ENCODE results near the gene MVD.

Gene MVD, protein sequence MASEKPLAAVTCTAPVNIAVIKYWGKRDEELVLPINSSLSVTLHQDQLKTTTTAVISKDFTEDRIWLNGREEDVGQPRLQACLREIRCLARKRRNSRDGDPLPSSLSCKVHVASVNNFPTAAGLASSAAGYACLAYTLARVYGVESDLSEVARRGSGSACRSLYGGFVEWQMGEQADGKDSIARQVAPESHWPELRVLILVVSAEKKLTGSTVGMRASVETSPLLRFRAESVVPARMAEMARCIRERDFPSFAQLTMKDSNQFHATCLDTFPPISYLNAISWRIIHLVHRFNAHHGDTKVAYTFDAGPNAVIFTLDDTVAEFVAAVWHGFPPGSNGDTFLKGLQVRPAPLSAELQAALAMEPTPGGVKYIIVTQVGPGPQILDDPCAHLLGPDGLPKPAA

DNA sequence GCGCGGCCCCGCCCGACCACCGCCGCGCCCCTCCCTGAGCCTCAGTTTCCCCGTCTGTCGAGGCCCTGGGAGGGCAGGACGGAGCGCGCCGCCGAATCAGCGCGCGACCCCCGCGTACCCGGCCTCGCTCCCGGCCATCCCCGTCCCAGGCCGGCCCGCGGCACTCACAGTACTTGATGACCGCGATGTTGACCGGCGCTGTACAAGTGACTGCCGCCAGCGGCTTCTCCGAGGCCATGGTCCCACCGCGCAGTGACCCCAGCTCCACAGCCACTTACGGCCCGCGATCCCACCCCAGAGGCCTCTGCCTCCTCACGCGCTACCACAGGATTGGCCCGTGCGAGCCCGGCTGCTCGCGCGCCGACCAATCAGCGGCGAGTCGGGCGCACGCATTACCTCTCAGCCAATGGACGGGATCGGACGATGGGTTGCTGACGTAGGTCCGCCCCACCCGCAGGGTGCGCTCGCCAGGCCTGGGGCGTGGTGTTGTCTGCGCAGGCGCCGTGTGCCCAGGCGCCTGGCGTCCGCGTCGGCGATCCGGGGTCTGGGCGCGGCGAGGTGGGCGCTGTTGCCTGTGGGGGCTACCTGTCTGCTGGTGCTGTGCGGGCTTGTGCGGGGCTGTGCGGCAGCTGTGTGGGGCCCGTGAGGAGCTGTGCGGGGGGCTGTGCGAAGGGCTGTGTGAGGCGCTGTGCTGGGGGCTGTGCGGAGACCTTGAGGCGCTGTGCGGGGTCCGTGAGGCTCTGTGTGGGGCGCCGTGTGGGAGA, at the start of gene MVD:
TSS of gene MVD (minus strand) at position 249 of the 764 bp plus-strand sequence. CDS start at position 238, 11 bp downstream.
- peak; percentile 100 for DNase-seq (ENCODE audit: low spot score)

GRCh38 chr16:88712362-88712979, 49.6 kb upstream of the MVD start:
- DNase-seq (ENCODE audit: low spot score) = no peak

- DNase-seq (ENCODE audit: low spot score) = no peak
These were observed 49.0 kb upstream of the MVD start for GRCh38 chr16:88711750-88712340.

GRCh38 chr16:88710556-88710955, 47.7 kb upstream of the MVD start:
- no peak for DNase-seq (ENCODE audit: low spot score)

DNA sequence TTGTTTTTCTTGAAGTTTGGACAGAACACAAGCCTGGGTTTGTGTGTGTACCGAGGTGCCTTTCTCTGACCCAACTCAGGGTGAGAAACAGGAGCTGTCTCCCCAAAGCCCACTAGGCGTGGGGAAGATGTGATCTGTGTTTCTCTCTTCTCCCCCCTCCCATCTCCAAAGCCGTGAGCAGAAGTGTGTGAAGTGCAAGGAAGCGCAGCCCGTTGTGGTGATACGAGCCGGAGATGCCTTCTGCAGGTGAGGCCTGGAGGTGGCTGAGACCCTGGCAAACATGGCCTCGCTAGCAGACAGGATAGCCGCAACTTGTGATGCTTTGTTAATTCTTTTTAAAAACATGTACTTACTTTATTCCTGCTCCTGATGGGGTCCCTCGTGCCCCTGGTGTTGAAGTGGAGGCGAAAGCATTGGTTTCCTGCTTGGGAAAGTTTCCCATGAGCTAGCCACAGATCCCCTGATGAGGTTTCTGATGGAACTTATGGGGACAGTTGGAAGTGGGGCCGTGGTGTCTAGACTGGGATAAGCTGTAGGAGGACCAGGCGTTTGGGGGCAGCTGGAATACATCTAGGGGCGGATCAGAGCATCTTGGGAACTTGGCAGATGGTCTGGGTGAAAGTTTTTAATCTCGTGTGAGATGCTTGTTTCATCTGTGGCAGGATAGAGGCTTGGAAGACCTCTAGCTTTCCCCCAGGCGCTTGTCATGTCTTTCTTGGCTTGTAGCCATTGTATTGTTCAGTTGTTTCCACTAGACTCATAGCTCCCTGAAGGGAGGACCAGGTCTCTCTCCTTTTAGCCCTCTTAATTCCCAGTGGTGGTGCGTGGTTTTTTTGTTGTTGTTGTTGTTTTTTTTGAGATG, 44.3 kb upstream of the MVD start:
- DNase-seq (ENCODE audit: low spot score) = no peak

- DNase-seq (ENCODE audit: low spot score) = peak; percentile 98
These were observed 43.5 kb upstream of the MVD start, which contains the start of the genes CTU2 and RNF166 for GRCh38 chr16:88706229-88706964. Gene CTU2 (plus strand): TSS chr16:88706503. CDS start chr16:88706531, 28 bp downstream. Gene RNF166 (minus strand): TSS chr16:88706408. CDS start chr16:88706325, 83 bp downstream.

- peak; percentile 47 for DNase-seq (ENCODE audit: low spot score)
These were observed 42.9 kb upstream of the MVD start for GRCh38 chr16:88705801-88706228.

- DNase-seq (ENCODE audit: low spot score) = peak; percentile 47
These were observed 42.3 kb upstream of the MVD start for GRCh38 chr16:88705076-88705684.

- no peak for DNase-seq (ENCODE audit: low spot score)
These were observed 40.8 kb upstream of the MVD start for GRCh38 chr16:88703486-88704309.

DNA sequence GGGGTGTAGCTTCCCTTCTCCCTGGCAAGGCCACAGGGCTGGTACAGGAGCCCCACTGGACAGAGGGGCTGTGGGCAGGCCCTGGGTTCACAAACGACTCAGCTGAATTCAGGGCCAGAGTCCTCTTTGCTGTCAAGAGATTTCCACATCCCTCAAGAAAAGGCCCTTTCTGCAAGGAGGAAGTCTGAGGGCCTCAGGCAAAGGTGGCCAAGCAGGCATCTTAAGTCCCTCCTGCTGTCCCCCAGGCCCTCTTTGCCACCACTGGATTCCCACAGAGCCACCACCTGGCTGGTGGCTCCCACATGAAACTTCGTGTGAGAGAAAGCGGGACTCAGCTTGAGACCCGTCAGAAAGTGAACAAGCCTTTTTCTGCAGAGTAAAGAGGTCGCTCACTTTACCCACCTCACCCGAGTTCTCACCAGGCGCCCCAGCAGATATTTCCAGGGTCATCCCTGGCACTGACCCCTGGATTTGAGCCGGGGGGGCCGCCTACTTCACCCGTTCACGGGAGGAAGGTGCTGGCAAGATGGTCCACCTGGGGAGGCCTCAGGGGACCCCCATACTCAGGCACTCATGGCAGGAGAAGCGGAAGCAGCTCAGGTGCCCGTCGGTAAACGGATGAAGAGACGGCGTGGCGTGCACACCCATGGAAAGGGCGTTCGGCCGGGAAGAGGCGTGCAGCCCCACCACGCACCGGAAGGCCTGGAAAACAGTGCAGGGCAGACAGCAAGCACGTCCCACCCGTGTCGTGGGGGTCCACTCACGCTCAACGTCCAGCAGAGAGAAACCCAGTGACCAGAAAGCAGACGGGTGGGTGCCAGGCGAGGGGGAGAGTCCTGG, 39.7 kb upstream of the MVD start:
- DNase-seq (ENCODE audit: low spot score) = no peak

DNA sequence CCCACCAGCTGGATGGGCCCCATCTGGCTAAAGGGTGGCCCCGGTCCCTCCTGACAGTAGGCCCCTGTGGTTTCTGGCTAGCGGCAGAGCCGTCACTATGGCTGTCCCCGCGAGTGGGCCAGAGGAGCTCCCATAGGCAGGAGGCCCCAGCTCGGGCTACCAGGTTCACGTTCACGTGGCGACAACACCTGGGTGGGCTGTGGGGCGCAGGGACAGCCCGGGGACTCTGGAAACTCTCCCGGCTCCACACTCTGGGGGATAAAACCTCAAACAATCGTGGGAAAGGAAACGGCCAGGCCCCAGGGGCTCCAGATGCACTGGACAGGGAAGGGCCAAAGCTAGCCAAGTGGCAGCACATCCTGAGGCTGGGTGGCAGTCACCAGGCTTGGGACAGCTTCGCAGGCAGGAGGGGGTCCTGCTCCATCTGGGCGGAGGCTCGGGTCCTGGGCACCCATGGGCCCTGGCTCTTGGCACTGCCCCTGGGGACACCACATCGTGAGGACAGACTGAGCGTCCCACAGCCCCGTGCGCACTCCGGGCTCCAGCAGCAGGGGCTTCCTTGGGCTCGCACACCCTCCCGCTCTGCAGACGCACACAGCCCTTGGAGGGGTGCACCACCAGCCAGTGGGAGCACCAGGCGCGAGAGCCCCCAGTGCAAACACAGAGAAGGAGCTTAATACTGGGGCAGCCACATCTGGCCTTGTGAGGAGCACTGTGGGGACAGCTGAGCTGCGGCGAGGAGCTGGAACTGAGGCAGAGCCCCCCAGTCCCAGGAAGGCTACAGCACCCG, 38.9 kb upstream of the MVD start:
- no peak for DNase-seq (ENCODE audit: low spot score)

- peak; percentile 92 for DNase-seq (ENCODE audit: low spot score)
These were observed 38.0 kb upstream of the MVD start for GRCh38 chr16:88700636-88701482.

DNA sequence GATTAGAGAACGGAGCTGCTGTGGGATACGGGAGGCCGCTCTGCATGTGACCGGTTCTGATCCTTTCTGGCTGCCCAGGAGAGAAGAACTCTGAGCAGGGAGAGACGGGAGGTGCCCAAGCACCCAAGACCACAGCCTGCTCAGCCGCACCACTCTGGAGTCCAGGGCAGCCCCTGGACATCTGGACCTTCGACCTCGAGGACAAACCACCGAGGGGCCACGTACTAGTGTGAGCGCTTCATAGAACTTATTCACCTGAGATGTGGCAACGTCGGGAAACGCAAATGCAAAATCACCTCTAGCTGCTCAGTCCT, 37.4 kb upstream of the MVD start:
- no peak for DNase-seq (ENCODE audit: low spot score)

DNA sequence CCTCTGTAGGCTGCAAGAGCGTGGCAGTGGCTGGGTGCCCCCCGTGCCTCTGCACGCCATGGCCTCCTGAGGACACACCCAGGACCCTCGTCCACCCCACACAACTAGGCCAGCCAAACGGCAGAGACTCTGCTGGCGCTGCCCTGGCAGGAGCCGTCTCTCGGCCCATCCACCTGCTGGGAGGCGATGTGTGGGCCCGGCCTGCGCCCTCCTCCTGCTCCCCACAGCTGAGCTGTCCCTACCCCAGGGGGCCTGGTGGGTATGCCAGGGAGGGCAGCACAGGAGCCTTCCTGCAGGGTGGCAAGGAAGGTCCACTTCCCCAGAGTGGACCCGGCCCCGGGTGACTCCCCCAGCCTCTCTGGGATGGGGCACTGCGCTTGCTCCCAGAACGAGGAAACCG, 36.3 kb upstream of the MVD start:
- DNase-seq (ENCODE audit: low spot score) = no peak

GRCh38 chr16:88698646-88699045, 35.8 kb upstream of the MVD start:
- no peak for DNase-seq (ENCODE audit: low spot score)

DNA sequence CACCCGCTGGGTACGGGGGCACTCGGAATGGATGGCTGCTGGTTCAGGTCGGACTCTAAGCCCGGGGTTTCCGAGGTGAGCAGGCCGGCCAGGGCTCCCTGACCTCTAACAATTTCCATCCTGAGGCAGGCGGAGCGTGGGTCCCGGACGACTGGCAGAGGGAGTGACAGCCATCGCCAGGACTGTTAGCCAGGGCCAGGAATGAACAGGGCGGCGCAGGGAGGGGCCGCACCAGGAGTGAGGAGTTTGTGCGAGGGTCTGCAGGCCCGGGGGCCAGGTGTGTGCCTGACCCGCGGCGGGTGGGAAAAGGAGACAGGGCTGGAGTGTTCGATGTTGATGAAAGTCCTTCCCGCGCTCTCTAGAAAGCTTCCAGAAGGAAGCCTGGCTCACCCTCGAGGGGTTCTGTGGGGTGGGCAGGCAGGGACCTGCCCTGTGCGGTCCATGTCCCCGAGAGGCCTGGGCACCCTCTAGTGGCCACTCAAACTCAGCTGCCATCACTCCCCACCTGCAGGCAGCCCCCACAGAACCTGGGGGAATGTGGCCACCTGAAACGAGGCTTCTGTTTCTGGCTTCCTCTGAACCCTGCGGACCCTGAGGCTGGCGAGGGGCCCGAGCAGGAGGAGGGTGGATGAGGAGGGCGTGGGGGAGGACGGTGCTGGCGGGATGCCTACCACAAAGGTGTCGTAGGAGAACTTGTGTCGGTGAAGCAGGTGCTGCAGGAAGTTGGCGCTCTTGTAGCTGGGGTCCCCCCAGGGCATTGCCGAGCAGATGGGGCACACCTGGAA, 35.1 kb upstream of the MVD start:
- DNase-seq (ENCODE audit: low spot score) = no peak

Data from hepatic stellate cell (primary cell).